GM12878 (cell line): ENCODE data around the gene FCN2. TPM values are rescaled to one million over a fixed set of nuclear protein-coding genes. Genes with fewer than 3 reads are reported as not detected.
A peak's percentile ranks its signal among the peaks of the same experiment; 100 is the strongest.

Source experiments
- BHLHE40 ChIP-seq, 2 experiments: fragments of 450-650 bp in 1 of 2; IDR thresholded peaks; 2 replicates each; pipeline ENCODE4 v1.6.1; 2011 to 2017; ENCODE audit warnings: low read depth in 2 of 2, borderline replicate concordance in 1 of 2, improper control_type of control experiment in 1 of 2, low read length in 1 of 2, mild to moderate bottlenecking in 1 of 2
- CBX5 ChIP-seq: sonication (generic); IDR thresholded peaks from 2 replicates; pipeline ENCODE4 v1.6.1; 2016; ENCODE audit warnings: low read depth, moderate library complexity, mild to moderate bottlenecking, inconsistent platforms
- CREB1 ChIP-seq: IDR thresholded peaks from 2 replicates; pipeline ENCODE4 v1.6.1; 2012; ENCODE audit warnings: low read depth, mild to moderate bottlenecking, inconsistent platforms
- E2F4 ChIP-seq: IDR thresholded peaks from 2 replicates; pipeline ENCODE4 v1.6.1; 2012; ENCODE audit warnings: low read depth, low read length, improper control_type of control experiment
- HDAC2 ChIP-seq: fragments of 200-600 bp; sonication (generic); IDR thresholded peaks from 2 replicates; pipeline ENCODE4 v1.6.1; 2017
- IKZF1 ChIP-seq: fragments of 450-650 bp; conservative IDR thresholded peaks from 2 replicates; pipeline ENCODE4 v1.6.1; 2017; ENCODE audit warnings: antibody characterized with exemption, mild to moderate bottlenecking
- JUNB ChIP-seq: IDR thresholded peaks from 2 replicates; pipeline ENCODE4 v1.6.1; 2016; ENCODE audit warnings: antibody characterized with exemption, mild to moderate bottlenecking
- KAT2A ChIP-seq: conservative IDR thresholded peaks from 2 replicates; pipeline ENCODE4 v1.6.1; 2011; ENCODE audit warnings: low read depth, low read length; ENCODE audit not compliant: control insufficient read depth
- KLF5 ChIP-seq: fragments of 450-650 bp; IDR thresholded peaks from 2 replicates; pipeline ENCODE4 v1.6.1; 2014; ENCODE audit warnings: mild to moderate bottlenecking; ENCODE audit not compliant: partially characterized antibody
- LARP7 ChIP-seq: fragments of 450-650 bp; IDR thresholded peaks from 2 replicates; pipeline ENCODE4 v1.6.1; 2017; ENCODE audit warnings: mild to moderate bottlenecking
- MEF2B ChIP-seq: fragments of 450-650 bp; IDR thresholded peaks from 2 replicates; pipeline ENCODE4 v1.6.1; 2018; ENCODE audit warnings: mild to moderate bottlenecking, moderate library complexity; ENCODE audit not compliant: partially characterized antibody, poor library complexity, severe bottlenecking
- MXI1 ChIP-seq: fragments of 150-350 bp; IDR thresholded peaks from 2 replicates; pipeline ENCODE4 v1.6.1; 2011; ENCODE audit warnings: low read depth, mild to moderate bottlenecking, inconsistent platforms, low read length, improper control_type of control experiment
- MYC ChIP-seq: IDR thresholded peaks from 2 replicates; pipeline ENCODE4 v1.6.1; 2011; ENCODE audit warnings: mild to moderate bottlenecking, low read length, moderate library complexity, inconsistent platforms; ENCODE audit not compliant: insufficient read depth, insufficient replicate concordance, insufficient read length, severe bottlenecking
- NFYB ChIP-seq: IDR thresholded peaks from 2 replicates; pipeline ENCODE4 v1.6.1; 2011; ENCODE audit warnings: low read depth, mild to moderate bottlenecking, low read length, improper control_type of control experiment, moderate library complexity; ENCODE audit not compliant: insufficient read depth
- PAX8 ChIP-seq: fragments of 450-650 bp; IDR thresholded peaks from 2 replicates; pipeline ENCODE4 v1.6.1; 2017; ENCODE audit warnings: mild to moderate bottlenecking, moderate library complexity
- RAD51 ChIP-seq: fragments of 450-650 bp; IDR thresholded peaks from 2 replicates; pipeline ENCODE4 v1.6.1; 2016; ENCODE audit warnings: moderate library complexity, mild to moderate bottlenecking, inconsistent platforms
- RBBP5 ChIP-seq: fragments of 200-600 bp; sonication (generic); conservative IDR thresholded peaks from 2 replicates; pipeline ENCODE4 v1.6.1; 2016
- RELB ChIP-seq: fragments of 450-650 bp; IDR thresholded peaks from 2 replicates; pipeline ENCODE4 v1.6.1; 2017; ENCODE audit warnings: low read depth, mild to moderate bottlenecking, moderate library complexity
- SIX5 ChIP-seq: IDR thresholded peaks from 2 replicates; pipeline ENCODE4 v1.6.1; 2011; ENCODE audit warnings: mild to moderate bottlenecking, low read depth, low read length, moderate library complexity; ENCODE audit not compliant: severe bottlenecking
- SPI1 ChIP-seq: IDR thresholded peaks from 2 replicates; pipeline ENCODE4 v1.6.1; 2011; ENCODE audit warnings: low read depth, mild to moderate bottlenecking, low read length, moderate library complexity, borderline replicate concordance; ENCODE audit not compliant: insufficient read depth
- TBL1XR1 ChIP-seq: IDR thresholded peaks from 2 replicates; pipeline ENCODE4 v1.6.1; 2012; ENCODE audit warnings: low read depth, low read length, improper control_type of control experiment
- USF1 ChIP-seq: IDR thresholded peaks from 2 replicates; pipeline ENCODE4 v1.6.1; 2011; ENCODE audit warnings: borderline replicate concordance, low read depth, mild to moderate bottlenecking, moderate library complexity, mixed read lengths, low read length; ENCODE audit not compliant: insufficient read depth; ENCODE audit errors: extremely low read length
- YY1 ChIP-seq: IDR thresholded peaks from 2 replicates; pipeline ENCODE4 v1.6.1; 2011; ENCODE audit warnings: low read depth, mild to moderate bottlenecking, low read length
- ZBTB33 ChIP-seq: fragments of 450-650 bp; IDR thresholded peaks from 2 replicates; pipeline ENCODE4 v1.6.1; 2017; ENCODE audit warnings: mild to moderate bottlenecking
- polyA plus RNA-seq, 11 experiments: library from polyadenylated mRNA; depleted of rRNA in 4 of 11; unstranded in 6 of 11; stranded (reverse) in 5 of 11; fragments of >200 nt; fragmentation: Nextera tagmentation in 4 of 11; fragmentation: Illumina TruSeq in 1 of 11; extraction: Ambion mirVana in 4 of 11; extraction: Trizol in 1 of 11; gene quantifications; 1 replicate in 1 of 11; 2 replicates in 10 of 11; pipeline versions ENCODE4 v1.2.1 to v1.2.3, GENCODE V29; 2011 to 2016; ENCODE audit warnings: inconsistent platforms in 2 of 11, missing spikeins in 2 of 11, low read depth in 1 of 11
- total RNA-seq, 4 experiments: library from RNA; depleted of rRNA in 3 of 4; stranded (reverse); fragments of >200 nt in 3 of 4; fragmentation: Illumina TruSeq in 1 of 4; extraction: Trizol in 1 of 4; gene quantifications; 2 replicates each; pipeline versions ENCODE4 v1.2.1 to v1.2.3, GENCODE V29; 2013 to 2021
- TF ChIP-seq, protein P1 (sequence below): IDR thresholded peaks from 2 replicates; pipeline ENCODE4 v1.6.1; 2011; ENCODE audit warnings: mild to moderate bottlenecking, low read depth, low read length, moderate library complexity; ENCODE audit not compliant: insufficient replicate concordance

Gene FCN2
- total and polyA plus RNA-seq, 10 of the 15 experiments (the other 5 are each of a cell fraction or from before 2014, with no cell fraction given): not detected

GRCh38 chr9:134925011-134925511, 44.5 kb downstream of the FCN2 start (continued):
- TF ChIP-seq RBBP5 (no peak), TBL1XR1 (no peak), HDAC2 (no peak), E2F4 (no peak), MXI1 (no peak), KLF5 (no peak), MYC (no peak), LARP7 (no peak), KAT2A (no peak), PAX8 (no peak), SPI1 (peak; percentile 71), CBX5 (no peak), JUNB (no peak), YY1 (0 out of 2 replicates have a peak, but pooled peaks have one; percentile 3), USF1 (peak; percentile 23), RAD51 (peak; percentile 63; the same call in 1 of the 2 replicates), SIX5 (no peak), RELB (no peak), IKZF1 (peak; percentile 33; the same call in 1 of the 2 replicates), MEF2B (no peak), NFYB (no peak), BHLHE40 (IDR thresholded peaks at IDR 0.05; ENCODE audit: borderline replicate concordance in 1 of 2, low read depth in 2 of 2, low read length in 1 of 2) (peak in 1 of 2 experiments; percentile 25; a peak in 1 of 4 replicates), ZBTB33 (no peak), CREB1 (no peak)
- TF ChIP-seq, protein P1, sequence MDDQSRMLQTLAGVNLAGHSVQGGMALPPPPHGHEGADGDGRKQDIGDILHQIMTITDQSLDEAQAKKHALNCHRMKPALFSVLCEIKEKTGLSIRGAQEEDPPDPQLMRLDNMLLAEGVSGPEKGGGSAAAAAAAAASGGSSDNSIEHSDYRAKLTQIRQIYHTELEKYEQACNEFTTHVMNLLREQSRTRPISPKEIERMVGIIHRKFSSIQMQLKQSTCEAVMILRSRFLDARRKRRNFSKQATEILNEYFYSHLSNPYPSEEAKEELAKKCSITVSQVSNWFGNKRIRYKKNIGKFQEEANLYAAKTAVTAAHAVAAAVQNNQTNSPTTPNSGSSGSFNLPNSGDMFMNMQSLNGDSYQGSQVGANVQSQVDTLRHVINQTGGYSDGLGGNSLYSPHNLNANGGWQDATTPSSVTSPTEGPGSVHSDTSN: no peak
